GM19099 (cell line): Measurements from ENCODE around the gene TSPYL2.

Source experiments
- POLR2A ChIP-seq: IDR thresholded peaks from 3 replicates; pipeline ENCODE4 v1.6.1; 2011; ENCODE audit warnings: low read depth; ENCODE audit not compliant: insufficient read length; ENCODE audit errors: extremely low read depth

The TSPYL2 gene

GRCh38 chrX:53135581-53135980 is 53.4 kb downstream of the TSPYL2 start:
- TF ChIP-seq POLR2A = no peak
